ENCODE data around the gene RDH16. TPM values are rescaled to one million over a fixed set of nuclear protein-coding genes. Genes with fewer than 3 reads are reported as not detected.

Gene RDH16
- total and polyA plus RNA-seq, 2 donors (not counting 3 experiments of a cell fraction or from before 2014, with no cell fraction given), result 0.08 to 0.29 TPM

DNA sequence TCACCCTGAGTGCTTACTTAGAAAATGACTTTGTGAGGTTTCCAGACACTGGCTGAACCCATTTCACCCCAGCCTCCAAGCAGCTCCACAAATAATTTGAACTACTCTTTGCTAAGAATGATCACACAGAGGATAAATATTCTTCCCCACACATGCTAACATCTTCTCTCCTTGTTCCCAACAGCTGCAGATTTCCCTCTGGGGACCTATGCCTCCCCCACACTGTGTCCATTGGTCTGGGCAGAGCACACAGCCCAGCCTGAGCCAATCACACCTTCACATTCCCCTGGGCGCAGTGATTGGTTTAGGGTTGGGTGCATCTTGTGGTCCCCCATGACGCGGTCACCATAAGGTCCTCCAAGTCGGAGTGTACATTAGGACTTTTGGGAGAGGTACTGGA, 30.1 kb downstream of the RDH16 start:
- H4K20me1 ChIP-seq (replicated peaks; ENCODE audit: control insufficient read depth, extremely low read depth, insufficient read depth, low read length), result no peaks in the 10 kb centered on the region
- H3K27ac ChIP-seq (ENCODE audit: insufficient read depth, low read depth, low read length), result no peak overlapping the region
- no peaks in the 10 kb centered on the region for H3K9me3 ChIP-seq (replicated peaks; ENCODE audit: control insufficient read depth, insufficient read depth, low read length)
- no peak overlapping the region for H3K4me2 ChIP-seq (ENCODE audit: insufficient read depth, low read length)
- DNase-seq (ENCODE audit: low read depth, low spot score) (no peak), FAIRE-seq (no peak)
- TF ChIP-seq FOS (IDR thresholded peaks at IDR 0.05; ENCODE audit: borderline replicate concordance, insufficient read depth, low read length) (no peak), POLR2A (IDR thresholded peaks at IDR 0.05; ENCODE audit: low read depth, low read length) (no peak)
- ChIA-PET POLR2A (no interaction called here), CTCF (no interaction called here)
- intact Hi-C loops (cut with micrococcal nuclease) (no loop called here), dilution Hi-C loops (cut with MboI; ENCODE audit: extremely low pct_ligation_motif_present, low sequenced_read_pairs) (no loop called here)
- no peaks in the 10 kb centered on the region for H3K36me3 ChIP-seq (ENCODE audit: control insufficient read depth in 2 of 2, extremely low read depth in 1 of 2, insufficient read depth in 2 of 2, low read length in 2 of 2)
- no peak overlapping the region for H3K9ac ChIP-seq (replicated peaks; ENCODE audit: extremely low read depth, insufficient read depth, low read length)
- no peak overlapping the region for H2AFZ ChIP-seq (ENCODE audit: low read depth, low read length)
- H3K4me3 ChIP-seq (replicated peaks in 1 of 3; ENCODE audit: insufficient read depth in 1 of 3, low read depth in 1 of 3, low read length in 3 of 3), result no peak overlapping the region
- BruUV-seq (replicated peaks), result no TSS peak
- no peaks in the 10 kb centered on the region for H3K9me1 ChIP-seq (replicated peaks; ENCODE audit: control insufficient read depth, extremely low read depth, insufficient read depth, low read length)
- no peaks in the 10 kb centered on the region for H3K79me2 ChIP-seq (ENCODE audit: control insufficient read depth, insufficient read depth, low read length)
- H3K4me1 ChIP-seq (ENCODE audit: control insufficient read depth, extremely low read depth, insufficient read depth, low read length), result no peaks in the 10 kb centered on the region
- peaks cover 3 to 5% of the 10 kb centered on the region in 2 experiments for H3K27me3 ChIP-seq (ENCODE audit: control insufficient read depth in 2 of 2, insufficient read depth in 2 of 2, low read length in 2 of 2)

GRCh38 chr12:56922031-56922430, 35.4 kb downstream of the RDH16 start:
- no peak for FAIRE-seq
- Histone ChIP-seq H3K4me1 (ENCODE audit: control insufficient read depth, extremely low read depth, insufficient read depth, low read length) (no peaks in the 10 kb centered on the region), H3K4me3 (replicated peaks in 1 of 3; ENCODE audit: insufficient read depth in 1 of 3, low read depth in 1 of 3, low read length in 3 of 3) (no peak overlapping the region), H3K4me2 (ENCODE audit: insufficient read depth, low read length) (no peak overlapping the region), H2AFZ (ENCODE audit: low read depth, low read length) (no peak overlapping the region), H3K79me2 (ENCODE audit: control insufficient read depth, insufficient read depth, low read length) (no peaks in the 10 kb centered on the region), H3K27me3 (ENCODE audit: control insufficient read depth in 2 of 2, insufficient read depth in 2 of 2, low read length in 2 of 2) (peaks cover 3 to 9% of the 10 kb centered on the region in 2 experiments), H3K9me3 (replicated peaks; ENCODE audit: control insufficient read depth, insufficient read depth, low read length) (no peaks in the 10 kb centered on the region), H3K36me3 (ENCODE audit: control insufficient read depth in 2 of 2, extremely low read depth in 1 of 2, insufficient read depth in 2 of 2, low read length in 2 of 2) (no peaks in the 10 kb centered on the region), H4K20me1 (replicated peaks; ENCODE audit: control insufficient read depth, extremely low read depth, insufficient read depth, low read length) (no peaks in the 10 kb centered on the region), H3K27ac (ENCODE audit: insufficient read depth, low read depth, low read length) (no peak overlapping the region), H3K9ac (replicated peaks; ENCODE audit: extremely low read depth, insufficient read depth, low read length) (no peak overlapping the region), H3K9me1 (replicated peaks; ENCODE audit: control insufficient read depth, extremely low read depth, insufficient read depth, low read length) (no peaks in the 10 kb centered on the region)
- intact Hi-C loops (cut with micrococcal nuclease), result no loop called here
- ChIA-PET CTCF (no interaction called here), POLR2A (no interaction called here)
- DNase-seq (ENCODE audit: low read depth, low spot score), result no peak
- dilution Hi-C loops (cut with MboI; ENCODE audit: extremely low pct_ligation_motif_present, low sequenced_read_pairs), result no loop called here
- TF ChIP-seq CTCF (IDR thresholded peaks at IDR 0.05; ENCODE audit: extremely low read depth in 1 of 2, insufficient read depth in 1 of 2, low read depth in 1 of 2, low read length in 2 of 2), result no peak
- TF ChIP-seq JUN (IDR thresholded peaks at IDR 0.05; ENCODE audit: borderline replicate concordance, insufficient read depth, insufficient read length, low read depth), result no peak
- TF ChIP-seq POLR2AphosphoS5 (IDR thresholded peaks at IDR 0.05; ENCODE audit: insufficient read depth, low read depth, low read length), result no peak
- no peak for TF ChIP-seq POLR2A (IDR thresholded peaks at IDR 0.05; ENCODE audit: low read depth, low read length)
- TF ChIP-seq FOS (IDR thresholded peaks at IDR 0.05; ENCODE audit: borderline replicate concordance, insufficient read depth, low read length), result no peak
- no peak for TF ChIP-seq EZH2 (IDR thresholded peaks at IDR 0.05; ENCODE audit: borderline replicate concordance, low read depth, low read length, severe bottlenecking)
- TF ChIP-seq MYC (IDR thresholded peaks at IDR 0.05; ENCODE audit: low read depth, low read length), result no peak
- TF ChIP-seq, protein P1, sequence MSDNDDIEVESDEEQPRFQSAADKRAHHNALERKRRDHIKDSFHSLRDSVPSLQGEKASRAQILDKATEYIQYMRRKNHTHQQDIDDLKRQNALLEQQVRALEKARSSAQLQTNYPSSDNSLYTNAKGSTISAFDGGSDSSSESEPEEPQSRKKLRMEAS (IDR thresholded peaks at IDR 0.05; ENCODE audit: insufficient read depth, insufficient read length), result no peak
- TF ChIP-seq GATA2 (IDR thresholded peaks at IDR 0.05; ENCODE audit: insufficient read depth, insufficient read length, low read depth, low read length), result no peak
- no TSS peak for BruUV-seq (replicated peaks)
